Endometrial microvascular endothelial cells (primary cell): ENCODE data around the gene WDR12. TPM values are rescaled to one million over a fixed set of nuclear protein-coding genes. Genes with fewer than 3 reads are reported as not detected.

Source experiments
- in situ Hi-C: cut with HindIII; loops from 2 replicates; pipeline ENCODE4 v1.10.0; 2017; ENCODE audit warnings: low sequenced_read_pairs, low pct_unique_long_range_greater_than_20kb; ENCODE audit errors: inconsistent ontology term
- total RNA-seq: library from RNA; depleted of rRNA; stranded (reverse); fragments of >200 nt; gene quantifications from one replicate; pipeline ENCODE4 v1.2.3, GENCODE V29; 2015; ENCODE audit errors: inconsistent ontology term

WDR12 gene
- total RNA-seq, 1 donor from 2014 or later: 67.3 TPM

GRCh38 chr2:202824901-202825300, 86.6 kb downstream of the WDR12 start:
- in situ Hi-C loops: no loop called here

Other genes starting within 250 kb of the WDR12 start
- gene ICA1L, start 39.9 kb downstream of the WDR12 start, total RNA-seq: 5.6 TPM
- gene CARF, start 602 bp upstream of the WDR12 start, total RNA-seq: 2.1 TPM
- 13.8 TPM for gene NBEAL1, start 103.2 kb upstream of the WDR12 start, total RNA-seq